ENCODE measurements around the gene RBL2. TPM values are rescaled to one million over a fixed set of nuclear protein-coding genes. Genes with fewer than 3 reads are reported as not detected.

RBL2 gene
- total and polyA plus RNA-seq, 10 donors, result 29.1 to 214 (median 138) TPM

DNA sequence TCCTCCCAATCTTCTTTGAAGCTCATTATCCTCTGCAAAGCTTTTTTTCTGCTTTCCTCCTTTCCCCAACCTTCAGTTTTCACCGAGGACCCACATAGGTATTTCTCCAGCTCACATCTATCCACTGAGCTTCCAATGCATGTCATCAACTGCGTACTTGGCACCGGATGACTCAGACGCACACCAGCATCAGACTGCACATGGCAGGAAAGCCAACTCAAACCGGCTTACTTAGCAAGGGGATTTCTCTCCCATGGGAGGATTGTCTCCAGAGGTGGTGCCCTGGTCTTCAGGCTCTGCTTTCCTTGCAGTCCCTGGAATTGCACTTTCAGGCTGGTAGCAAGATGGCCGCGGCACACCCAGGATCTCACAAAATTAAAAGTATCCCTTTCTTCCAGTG is 70.4 kb downstream of the RBL2 start:
- DNase-seq, result peak; percentile 70
- H3K4me1 ChIP-seq, result peaks cover 12 to 49% (median 33%) of the 10 kb centered on the region in 6 donors
- no peaks in the 10 kb centered on the region for H3K9me3 ChIP-seq
- no peaks in the 10 kb centered on the region for H3K27me3 ChIP-seq (replicated peaks in 1 of 7)
- intact Hi-C loops (cut with DNase I; ENCODE audit: low total_unique reads), result loop anchor here (10.0 kb wide), 1 partner anchor 70 kb away; the partner anchor contains the start of gene RBL2
- WGBS, 5 donors, result 72 to 78% (median 74%) methylated on average over 7 of the region's 7 CpGs
- peak overlapping the region; percentile 87 to 98 (median 96) for H3K27ac ChIP-seq
- TF ChIP-seq POLR2A (IDR thresholded peaks at IDR 0.05) (no peak), POLR2AphosphoS5 (IDR thresholded peaks at IDR 0.05) (no peak)
- TF ChIP-seq, protein P1, sequence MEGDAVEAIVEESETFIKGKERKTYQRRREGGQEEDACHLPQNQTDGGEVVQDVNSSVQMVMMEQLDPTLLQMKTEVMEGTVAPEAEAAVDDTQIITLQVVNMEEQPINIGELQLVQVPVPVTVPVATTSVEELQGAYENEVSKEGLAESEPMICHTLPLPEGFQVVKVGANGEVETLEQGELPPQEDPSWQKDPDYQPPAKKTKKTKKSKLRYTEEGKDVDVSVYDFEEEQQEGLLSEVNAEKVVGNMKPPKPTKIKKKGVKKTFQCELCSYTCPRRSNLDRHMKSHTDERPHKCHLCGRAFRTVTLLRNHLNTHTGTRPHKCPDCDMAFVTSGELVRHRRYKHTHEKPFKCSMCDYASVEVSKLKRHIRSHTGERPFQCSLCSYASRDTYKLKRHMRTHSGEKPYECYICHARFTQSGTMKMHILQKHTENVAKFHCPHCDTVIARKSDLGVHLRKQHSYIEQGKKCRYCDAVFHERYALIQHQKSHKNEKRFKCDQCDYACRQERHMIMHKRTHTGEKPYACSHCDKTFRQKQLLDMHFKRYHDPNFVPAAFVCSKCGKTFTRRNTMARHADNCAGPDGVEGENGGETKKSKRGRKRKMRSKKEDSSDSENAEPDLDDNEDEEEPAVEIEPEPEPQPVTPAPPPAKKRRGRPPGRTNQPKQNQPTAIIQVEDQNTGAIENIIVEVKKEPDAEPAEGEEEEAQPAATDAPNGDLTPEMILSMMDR (IDR thresholded peaks at IDR 0.05 in 8 of 11, conservative IDR thresholded peaks at IDR 0.05 in 3 of 11), result no peak
- peak overlapping the region in 1 of 8 donors; percentile 99 for H3K4me3 ChIP-seq
- H3K36me3 ChIP-seq, result peaks cover 0 to 6% (median 0%) of the 10 kb centered on the region in 6 donors

DNA sequence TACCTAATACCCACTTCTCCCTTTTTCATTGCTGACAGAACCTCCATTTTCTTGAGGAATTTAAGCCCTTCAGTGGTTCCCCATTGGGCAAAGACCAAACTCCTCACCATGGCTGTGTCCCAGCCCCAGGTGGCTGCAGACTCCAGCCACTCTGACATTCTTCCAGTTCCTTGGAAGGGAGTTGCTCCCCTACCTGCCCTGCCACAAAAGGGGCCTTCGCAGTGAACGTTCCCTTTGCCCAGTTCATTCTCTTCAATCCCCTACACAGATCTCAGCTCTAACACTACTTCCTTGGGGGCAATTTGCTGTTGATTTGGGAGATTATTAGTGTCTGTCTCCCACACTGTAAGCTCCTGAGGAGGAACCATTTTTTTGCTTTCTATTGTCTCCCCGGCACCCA is 72.0 kb downstream of the RBL2 start:
- Histone ChIP-seq H3K4me3 (no peak overlapping the region), H3K36me3 (no peaks in the 10 kb centered on the region), H3K27ac (no peak overlapping the region), H3K4me1 (peaks cover 15 to 50% (median 41%) of the 10 kb centered on the region in 6 donors), H3K27me3 (replicated peaks in 1 of 7) (no peaks in the 10 kb centered on the region), H3K9me3 (no peaks in the 10 kb centered on the region)
- peak; percentile 58 for DNase-seq
- intact Hi-C loops (cut with DNase I; ENCODE audit: low total_unique reads), result loop anchor here (10.0 kb wide), 1 partner anchor 71 kb away; the partner anchor contains the start of gene RBL2
- TF ChIP-seq POLR2AphosphoS5 (IDR thresholded peaks at IDR 0.05) (no peak), POLR2A (IDR thresholded peaks at IDR 0.05) (no peak)
- TF ChIP-seq, protein P1 (IDR thresholded peaks at IDR 0.05 in 8 of 11, conservative IDR thresholded peaks at IDR 0.05 in 3 of 11), result no peak
- WGBS, 5 donors, result 91 to 98% (median 93%) methylated on average over 3 of the region's 3 CpGs

DNA sequence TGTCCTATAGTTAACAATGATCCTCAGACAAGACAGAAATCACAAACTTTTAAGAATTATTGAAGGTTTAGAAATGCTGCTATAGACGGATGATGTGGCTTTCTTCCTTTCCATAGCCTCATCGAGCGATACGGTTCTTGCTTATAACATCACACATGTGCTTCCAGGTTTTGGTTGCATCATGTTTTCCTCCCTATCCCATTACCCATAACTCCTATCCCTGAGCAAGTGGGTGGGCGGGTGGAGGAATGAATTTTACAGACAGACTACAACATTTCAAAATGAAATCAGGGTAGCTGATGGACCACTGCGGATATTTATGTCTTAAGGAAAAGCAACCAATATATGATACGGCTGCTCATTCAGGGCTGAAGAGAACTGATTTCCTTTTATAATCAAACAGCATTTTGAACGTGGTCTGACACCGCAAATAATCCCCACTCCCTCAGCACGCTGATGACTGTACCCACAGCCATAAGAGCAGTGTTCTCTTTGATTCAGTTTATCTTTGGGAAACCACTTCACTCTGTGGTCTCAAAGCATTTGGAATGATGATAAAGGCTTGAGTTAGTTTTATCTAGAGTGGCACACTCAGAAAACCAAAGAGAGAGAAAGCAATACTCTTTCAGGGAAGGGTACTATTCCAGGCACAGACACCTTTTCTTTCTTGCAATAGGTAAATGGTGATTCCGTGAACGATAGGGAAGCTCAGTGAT is 73.4 kb downstream of the RBL2 start:
- H3K27ac ChIP-seq, result no peak overlapping the region
- TF ChIP-seq POLR2AphosphoS5 (IDR thresholded peaks at IDR 0.05), result no peak
- no peak for TF ChIP-seq POLR2A (IDR thresholded peaks at IDR 0.05)
- TF ChIP-seq, protein P1 (IDR thresholded peaks at IDR 0.05 in 8 of 11, conservative IDR thresholded peaks at IDR 0.05 in 3 of 11), result no peak
- DNase-seq, result no peak
- intact Hi-C loops (cut with DNase I; ENCODE audit: low total_unique reads), result loop anchor here (10.0 kb wide), 1 partner anchor 73 kb away; the partner anchor contains the start of gene RBL2
- no peaks in the 10 kb centered on the region for H3K27me3 ChIP-seq (replicated peaks in 1 of 7)
- H3K4me3 ChIP-seq, result no peak overlapping the region
- 85 to 92% (median 88%) methylated on average over 12 of the region's 12 CpGs for WGBS, 5 donors
- no peaks in the 10 kb centered on the region for H3K36me3 ChIP-seq
- no peaks in the 10 kb centered on the region for H3K9me3 ChIP-seq
- peaks cover 5 to 44% (median 29%) of the 10 kb centered on the region in 6 donors for H3K4me1 ChIP-seq
